Keratinocyte (primary cell): ENCODE measurements around the gene ABHD2. TPM values are rescaled to one million over a fixed set of nuclear protein-coding genes. Genes with fewer than 3 reads are reported as not detected.

Experiments used
- DNase-seq: peaks from one replicate; pipeline ENCODE4 v3.0.0-alpha.2; 2011; ENCODE audit warnings: low read depth, missing footprints, low spot score
- FAIRE-seq: peaks from 2 replicates; lab custom pipeline; 2011; peaks lifted over from hg19 to GRCh38; lab: Jason Lieb, UNC
- H2AFZ ChIP-seq: 2 replicates; pipeline ENCODE4 v1.6.0; 2012; ENCODE audit warnings: low read length, control low read depth, inconsistent platforms; ENCODE audit not compliant: control insufficient read depth
- H3K27ac ChIP-seq: 2 replicates; pipeline ENCODE4 v1.5.1; 2011; ENCODE audit warnings: low read length; ENCODE audit not compliant: control insufficient read depth, insufficient read depth
- H3K27me3 ChIP-seq: 3 replicates; pipeline ENCODE4 v1.6.0; 2011; ENCODE audit warnings: low read length; ENCODE audit not compliant: control insufficient read depth, insufficient read depth; ENCODE audit errors: extremely low read depth
- H3K36me3 ChIP-seq, 2 experiments: 2 replicates in 1 of 2; 3 replicates in 1 of 2; pipeline ENCODE4 v1.5.1; 2011; ENCODE audit warnings: low read length in 2 of 2, mild to moderate bottlenecking in 1 of 2; ENCODE audit not compliant: control insufficient read depth in 2 of 2, insufficient read depth in 2 of 2; ENCODE audit errors: extremely low read depth in 1 of 2
- H3K4me1 ChIP-seq: 3 replicates; pipeline ENCODE4 v1.5.1; 2011; ENCODE audit warnings: low read length; ENCODE audit not compliant: control insufficient read depth, insufficient read depth; ENCODE audit errors: extremely low read depth
- H3K4me2 ChIP-seq: 3 replicates; pipeline ENCODE4 v1.6.0; 2011; ENCODE audit warnings: low read depth, low read length; ENCODE audit not compliant: control insufficient read depth, insufficient read depth; ENCODE audit errors: extremely low read depth
- H3K4me3 ChIP-seq, 3 experiments: fragments of 200-600 bp in 1 of 3; sonication (generic) in 1 of 3; 2 replicates in 2 of 3; 3 replicates in 1 of 3; pipeline ENCODE4 v1.5.1; 2011 to 2016; ENCODE audit warnings: low read length in 3 of 3, mild to moderate bottlenecking in 3 of 3, control low read depth in 2 of 3, inconsistent platforms in 1 of 3, low read depth in 1 of 3, mixed read lengths in 1 of 3, mixed run types in 1 of 3, moderate library complexity in 1 of 3; ENCODE audit not compliant: control insufficient read depth in 2 of 3, insufficient read depth in 2 of 3; ENCODE audit errors: extremely low read depth in 1 of 3
- H3K79me2 ChIP-seq: 2 replicates; pipeline ENCODE4 v1.6.0; 2012; ENCODE audit warnings: low read length; ENCODE audit not compliant: control insufficient read depth, insufficient read depth
- H3K9ac ChIP-seq: 3 replicates; pipeline ENCODE4 v1.6.0; 2011; ENCODE audit warnings: low read length; ENCODE audit not compliant: control insufficient read depth, insufficient read depth; ENCODE audit errors: extremely low read depth
- H3K9me1 ChIP-seq: 3 replicates; pipeline ENCODE4 v1.6.0; 2011; ENCODE audit warnings: low read length; ENCODE audit not compliant: control insufficient read depth, insufficient read depth; ENCODE audit errors: extremely low read depth
- H3K9me3 ChIP-seq: 2 replicates; pipeline ENCODE4 v1.5.1; 2012; ENCODE audit warnings: low read depth, low read length; ENCODE audit not compliant: control insufficient read depth
- H4K20me1 ChIP-seq: 3 replicates; pipeline ENCODE4 v1.6.0; 2011; ENCODE audit warnings: low read length; ENCODE audit not compliant: control insufficient read depth, insufficient read depth; ENCODE audit errors: extremely low read depth
- EZH2 ChIP-seq: IDR thresholded peaks from one replicate; pipeline ENCODE4 v1.6.1; 2012; ENCODE audit warnings: inconsistent platforms, mild to moderate bottlenecking, low read length, moderate library complexity
- dilution Hi-C: fragments of 300-500 bp; cut with MboI; formaldehyde crosslinking; loops from one replicate; pipeline ENCODE4 v1.7.0; 2020; ENCODE audit warnings: low sequenced_read_pairs; ENCODE audit not compliant: extremely low pct_ligation_motif_present
- polyA plus RNA-seq, 5 experiments: library from polyadenylated mRNA; depleted of rRNA in 3 of 5; stranded (reverse) in 3 of 5; stranded (forward) in 1 of 5; unstranded in 1 of 5; fragments of >200 nt; gene quantifications; 1 replicate in 1 of 5; 2 replicates in 3 of 5; 3 replicates in 1 of 5; pipeline versions ENCODE4 v1.2.1 to v1.2.3, GENCODE V29; 2011 to 2012; ENCODE audit warnings: missing spikeins in 2 of 5, low read depth in 1 of 5, low replicate concordance in 1 of 5
- TF ChIP-seq, protein P1 (sequence below), 3 experiments: IDR thresholded peaks in 1 of 3; conservative IDR thresholded peaks in 1 of 3; optimal IDR thresholded peaks in 1 of 3; 2 replicates in 2 of 3; 3 replicates in 1 of 3; pipeline versions ENCODE3 to v1.5.1; 2011; ENCODE audit warnings: low read length in 3 of 3, mild to moderate bottlenecking in 3 of 3, moderate library complexity in 2 of 3, control low read depth in 1 of 3, inconsistent platforms in 1 of 3; ENCODE audit not compliant: insufficient read depth in 2 of 3; ENCODE audit errors: extremely low read depth in 1 of 3

Gene ABHD2
- polyA plus RNA-seq, 1 donor (not counting 4 experiments of a cell fraction or from before 2014, with no cell fraction given), result 22.8 TPM

- Histone ChIP-seq H3K9me1 (no peaks in the 10 kb centered on the region), H4K20me1 (no peaks in the 10 kb centered on the region), H3K9me3 (no peaks in the 10 kb centered on the region), H2AFZ (no peak overlapping the region), H3K9ac (no peak overlapping the region), H3K27ac (no peak overlapping the region), H3K79me2 (no peaks in the 10 kb centered on the region), H3K27me3 (no peaks in the 10 kb centered on the region), H3K36me3 (peaks cover 6 to 8% of the 10 kb centered on the region in 2 experiments), H3K4me2 (no peak overlapping the region), H3K4me3 (no peak overlapping the region), H3K4me1 (no peaks in the 10 kb centered on the region)
- FAIRE-seq, result no peak
- TF ChIP-seq, protein P1, sequence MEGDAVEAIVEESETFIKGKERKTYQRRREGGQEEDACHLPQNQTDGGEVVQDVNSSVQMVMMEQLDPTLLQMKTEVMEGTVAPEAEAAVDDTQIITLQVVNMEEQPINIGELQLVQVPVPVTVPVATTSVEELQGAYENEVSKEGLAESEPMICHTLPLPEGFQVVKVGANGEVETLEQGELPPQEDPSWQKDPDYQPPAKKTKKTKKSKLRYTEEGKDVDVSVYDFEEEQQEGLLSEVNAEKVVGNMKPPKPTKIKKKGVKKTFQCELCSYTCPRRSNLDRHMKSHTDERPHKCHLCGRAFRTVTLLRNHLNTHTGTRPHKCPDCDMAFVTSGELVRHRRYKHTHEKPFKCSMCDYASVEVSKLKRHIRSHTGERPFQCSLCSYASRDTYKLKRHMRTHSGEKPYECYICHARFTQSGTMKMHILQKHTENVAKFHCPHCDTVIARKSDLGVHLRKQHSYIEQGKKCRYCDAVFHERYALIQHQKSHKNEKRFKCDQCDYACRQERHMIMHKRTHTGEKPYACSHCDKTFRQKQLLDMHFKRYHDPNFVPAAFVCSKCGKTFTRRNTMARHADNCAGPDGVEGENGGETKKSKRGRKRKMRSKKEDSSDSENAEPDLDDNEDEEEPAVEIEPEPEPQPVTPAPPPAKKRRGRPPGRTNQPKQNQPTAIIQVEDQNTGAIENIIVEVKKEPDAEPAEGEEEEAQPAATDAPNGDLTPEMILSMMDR (optimal IDR thresholded peaks at IDR 0.05 in 1 of 3, IDR thresholded peaks at IDR 0.05 in 1 of 3, conservative IDR thresholded peaks at IDR 0.05 in 1 of 3; ENCODE audit: extremely low read depth in 1 of 3, insufficient read depth in 2 of 3, low read length in 3 of 3), result no peak
- TF ChIP-seq EZH2, result no peak
- dilution Hi-C loops, result no loop called here
- no peak for DNase-seq
Measured at GRCh38 chr15:89155656-89156055, 67.4 kb downstream of the ABHD2 start.

DNA sequence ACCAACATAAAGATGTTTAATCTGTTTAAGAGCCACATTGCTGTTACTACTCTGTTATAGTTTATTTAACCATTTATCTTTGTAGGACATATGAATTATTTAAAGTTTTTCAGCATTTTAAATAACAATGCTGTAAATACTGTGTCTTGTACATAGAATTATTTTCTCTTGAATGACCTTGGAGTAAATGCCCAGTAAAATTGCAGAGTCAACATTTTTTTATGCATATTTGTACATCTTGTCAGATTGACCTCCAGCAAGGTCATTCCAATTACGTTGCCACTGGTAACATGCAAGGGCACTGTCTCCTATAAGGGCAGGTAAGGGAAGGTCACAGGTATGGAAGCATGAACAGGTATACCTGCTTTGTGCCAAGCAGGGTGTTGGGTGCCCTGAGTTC, 68.8 kb downstream of the ABHD2 start:
- Histone ChIP-seq H3K9me1 (no peaks in the 10 kb centered on the region), H2AFZ (no peak overlapping the region), H4K20me1 (no peaks in the 10 kb centered on the region), H3K9ac (no peak overlapping the region), H3K27ac (no peak overlapping the region), H3K27me3 (no peaks in the 10 kb centered on the region), H3K79me2 (no peaks in the 10 kb centered on the region), H3K4me2 (no peak overlapping the region), H3K36me3 (peaks cover 6 to 8% of the 10 kb centered on the region in 2 experiments), H3K4me1 (no peaks in the 10 kb centered on the region), H3K4me3 (no peak overlapping the region), H3K9me3 (no peaks in the 10 kb centered on the region)
- TF ChIP-seq, protein P1 (optimal IDR thresholded peaks at IDR 0.05 in 1 of 3, IDR thresholded peaks at IDR 0.05 in 1 of 3, conservative IDR thresholded peaks at IDR 0.05 in 1 of 3; ENCODE audit: extremely low read depth in 1 of 3, insufficient read depth in 2 of 3, low read length in 3 of 3), result no peak
- no peak for TF ChIP-seq EZH2
- dilution Hi-C loops, result no loop called here
- no peak for FAIRE-seq
- DNase-seq, result no peak
